ENCODE results near the gene CYP4F12.

- TF ChIP-seq CTCF (conservative IDR thresholded peaks at IDR 0.05; ENCODE audit: low read depth in 2 of 2) (no peak), EZH2 (IDR thresholded peaks at IDR 0.05; ENCODE audit: low read depth, unreplicated experiment) (no peak), REST (IDR thresholded peaks at IDR 0.05; ENCODE audit: unreplicated experiment) (no peak)
Measured at GRCh38 chr19:15730538-15730937, 57.7 kb downstream of the CYP4F12 start.
